Transverse colon (tissue), 4 donors: ENCODE data around the gene RAB30.

ENCODE experiments used
- POLR2A ChIP-seq: fragments of 450-650 bp; IDR thresholded peaks from one replicate; pipeline ENCODE4 v1.6.1; 2016; ENCODE audit warnings: antibody characterized with exemption, mild to moderate bottlenecking, moderate library complexity
- POLR2AphosphoS5 ChIP-seq, 3 donors: sonication (generic); formaldehyde crosslinking; IDR thresholded peaks; one replicate each; pipeline ENCODE4 v1.6.1; 2016; ENCODE audit warnings: antibody characterized with exemption in 3 of 3
- TF ChIP-seq, protein P1 (sequence below), 5 experiments: fragments of 200-600 bp in 3 of 5; fragments of 450-650 bp in 2 of 5; sonication (generic) in 3 of 5; IDR thresholded peaks; 1 replicate in 2 of 5; 2 replicates in 3 of 5; pipeline ENCODE4 v1.5.1; 2016 to 2017; ENCODE audit warnings: antibody characterized with exemption in 5 of 5, inconsistent platforms in 3 of 5, mild to moderate bottlenecking in 2 of 5, moderate library complexity in 1 of 5

GRCh38 chr11:83039566-83039965 lies 32.1 kb downstream of the RAB30 start:
- TF ChIP-seq POLR2A (no peak), POLR2AphosphoS5 (IDR thresholded peaks at IDR 0.05) (no peak)
- TF ChIP-seq, protein P1, sequence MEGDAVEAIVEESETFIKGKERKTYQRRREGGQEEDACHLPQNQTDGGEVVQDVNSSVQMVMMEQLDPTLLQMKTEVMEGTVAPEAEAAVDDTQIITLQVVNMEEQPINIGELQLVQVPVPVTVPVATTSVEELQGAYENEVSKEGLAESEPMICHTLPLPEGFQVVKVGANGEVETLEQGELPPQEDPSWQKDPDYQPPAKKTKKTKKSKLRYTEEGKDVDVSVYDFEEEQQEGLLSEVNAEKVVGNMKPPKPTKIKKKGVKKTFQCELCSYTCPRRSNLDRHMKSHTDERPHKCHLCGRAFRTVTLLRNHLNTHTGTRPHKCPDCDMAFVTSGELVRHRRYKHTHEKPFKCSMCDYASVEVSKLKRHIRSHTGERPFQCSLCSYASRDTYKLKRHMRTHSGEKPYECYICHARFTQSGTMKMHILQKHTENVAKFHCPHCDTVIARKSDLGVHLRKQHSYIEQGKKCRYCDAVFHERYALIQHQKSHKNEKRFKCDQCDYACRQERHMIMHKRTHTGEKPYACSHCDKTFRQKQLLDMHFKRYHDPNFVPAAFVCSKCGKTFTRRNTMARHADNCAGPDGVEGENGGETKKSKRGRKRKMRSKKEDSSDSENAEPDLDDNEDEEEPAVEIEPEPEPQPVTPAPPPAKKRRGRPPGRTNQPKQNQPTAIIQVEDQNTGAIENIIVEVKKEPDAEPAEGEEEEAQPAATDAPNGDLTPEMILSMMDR (IDR thresholded peaks at IDR 0.05) = no peak
